GM12878 (cell line): ENCODE data around the gene CMTM4. TPM values are rescaled to one million over a fixed set of nuclear protein-coding genes. Genes with fewer than 3 reads are reported as not detected.
"Not testable (repeated sequence)": the region's sequence is repeated elsewhere in the genome, so short reads cannot be mapped to it uniquely, and the experiment has no call there.

Experiments used
- ATAC-seq: fragments of 200-7000 bp; cut with Tn5 transposase; 3 replicates; pipeline ENCODE4 v1.9.1; 2020; ENCODE audit warnings: mild to moderate bottlenecking, moderate library complexity
- BruUV-seq: library from RNA; stranded (reverse); fragments of 400-500 nt; replicated peaks from 2 replicates; lab custom pipeline; 2021; lab: Mats Ljungman, UMichigan
- CTCF ChIA-PET: fragments of 300-600 bp; sonication (Branson Sonifier 250); formaldehyde crosslinking; extraction: SDS; loops from one replicate; lab custom pipeline; 2021; ENCODE audit warnings: inconsistent platforms; lab: Yijun Ruan, JAX
- POLR2A ChIA-PET: fragments of 350-600 bp; formaldehyde crosslinking; extraction: SDS; loops from one replicate; lab custom pipeline; 2021; ENCODE audit warnings: inconsistent platforms; lab: Charles Lee
- RAD21 ChIA-PET: fragments of 300-600 bp; sonication (Branson Sonifier 250); formaldehyde crosslinking; loops from one replicate; lab custom pipeline; 2023; ENCODE audit warnings: antibody characterized with exemption; ENCODE audit not compliant: unreplicated experiment; lab: Charles Lee
- SMC1A ChIA-PET: fragments of 300-600 bp; sonication (Branson Sonifier 250); formaldehyde crosslinking; loops from one replicate; lab custom pipeline; 2023; ENCODE audit not compliant: unreplicated experiment, uncharacterized antibody; lab: Charles Lee
- DNase-seq: peaks from one replicate; pipeline ENCODE4 v3.0.0-alpha.2; 2011; ENCODE audit warnings: low read depth, low spot score
- FAIRE-seq: peaks from 3 replicates; lab custom pipeline; 2011; peaks lifted over from hg19 to GRCh38; lab: Jason Lieb, UNC
- H2AFZ ChIP-seq: 2 replicates; pipeline ENCODE4 v1.6.0; 2011; ENCODE audit warnings: low read depth, low read length, control low read depth; ENCODE audit not compliant: control insufficient read depth
- H3K27ac ChIP-seq: 2 replicates; pipeline ENCODE4 v1.5.1; 2011; ENCODE audit warnings: control low read depth; ENCODE audit not compliant: control insufficient read depth, insufficient read depth
- H3K27me3 ChIP-seq, 2 experiments: replicated peaks in 1 of 2; 2 replicates each; pipeline versions ENCODE4 v1.6.0 to v1.6.1; 2011; ENCODE audit warnings: low read length in 1 of 2; ENCODE audit not compliant: control insufficient read depth in 2 of 2, insufficient read depth in 2 of 2
- H3K36me3 ChIP-seq, 2 experiments: 2 replicates each; pipeline ENCODE4 v1.5.1; 2011; ENCODE audit warnings: low read length in 1 of 2; ENCODE audit not compliant: control insufficient read depth in 2 of 2, insufficient read depth in 2 of 2
- H3K4me1 ChIP-seq: 2 replicates; pipeline ENCODE4 v1.6.1; 2011; ENCODE audit warnings: mild to moderate bottlenecking, low read length, moderate library complexity, mixed read lengths; ENCODE audit not compliant: control insufficient read depth, insufficient read depth
- H3K4me2 ChIP-seq: 2 replicates; pipeline ENCODE4 v1.6.0; 2011; ENCODE audit warnings: control low read depth; ENCODE audit not compliant: control insufficient read depth, insufficient read depth
- H3K4me3 ChIP-seq: fragments of 200-600 bp; sonication (generic); 2 replicates; pipeline ENCODE4 v1.5.1; 2016
- H3K79me2 ChIP-seq: 2 replicates; pipeline ENCODE4 v1.6.0; 2011; ENCODE audit warnings: low read length; ENCODE audit not compliant: control insufficient read depth, insufficient read depth
- H3K9ac ChIP-seq: 2 replicates; pipeline ENCODE4 v1.8.0; 2011; ENCODE audit warnings: low read length, control low read depth, mixed read lengths; ENCODE audit not compliant: control insufficient read depth, insufficient read depth
- H3K9me3 ChIP-seq: replicated peaks from 3 replicates; pipeline ENCODE4 v1.5.1; 2011; ENCODE audit warnings: mild to moderate bottlenecking, low read length; ENCODE audit not compliant: control insufficient read depth, insufficient read depth
- H4K20me1 ChIP-seq: 2 replicates; pipeline ENCODE4 v1.6.0; 2011; ENCODE audit not compliant: control insufficient read depth, insufficient read depth
- CBX3 ChIP-seq: fragments of 200-600 bp; sonication (generic); IDR thresholded peaks from 2 replicates; pipeline ENCODE4 v1.6.1; 2016; ENCODE audit warnings: low read depth, borderline replicate concordance
- HDAC6 ChIP-seq: fragments of 200-600 bp; sonication (generic); IDR thresholded peaks from one replicate; pipeline ENCODE4 v1.8.0; 2017; ENCODE audit warnings: antibody characterized with exemption; ENCODE audit not compliant: unreplicated experiment
- PAX5 ChIP-seq: IDR thresholded peaks from 2 replicates; pipeline ENCODE4 v1.6.1; 2011; ENCODE audit warnings: low read depth, low read length, borderline replicate concordance
- WGBS: methylation state at CpG from one replicate; pipeline ENCODE4 v1.1.6; 2016; ENCODE audit warnings: low lambda C conversion rate; ENCODE audit not compliant: insufficient replicate concordance, insufficient coverage; ENCODE audit errors: missing lambda C conversion rate; 5-methylcytosine and 5-hydroxymethylcytosine counted together
- in situ Hi-C: fragments of 300-500 bp; cut with MboI; formaldehyde crosslinking; loops from 9 replicates; pipeline ENCODE4 v1.14.3; 2018; ENCODE audit warnings: mixed read lengths
- intact Hi-C: fragments of 100-400 bp; cut with micrococcal nuclease; formaldehyde crosslinking; loops from one replicate; pipeline ENCODE4 v1.14.2; 2022; ENCODE audit not compliant: unreplicated experiment
- polyA plus RNA-seq, 11 experiments: library from polyadenylated mRNA; depleted of rRNA in 4 of 11; unstranded in 6 of 11; stranded (reverse) in 5 of 11; fragments of >200 nt; fragmentation: Nextera tagmentation in 4 of 11; fragmentation: Illumina TruSeq in 1 of 11; extraction: Ambion mirVana in 4 of 11; extraction: Trizol in 1 of 11; gene quantifications; 1 replicate in 1 of 11; 2 replicates in 10 of 11; pipeline versions ENCODE4 v1.2.1 to v1.2.3, GENCODE V29; 2011 to 2016; ENCODE audit warnings: inconsistent platforms in 2 of 11, missing spikeins in 2 of 11, low read depth in 1 of 11
- total RNA-seq, 4 experiments: library from RNA; depleted of rRNA in 3 of 4; stranded (reverse); fragments of >200 nt in 3 of 4; fragmentation: Illumina TruSeq in 1 of 4; extraction: Trizol in 1 of 4; gene quantifications; 2 replicates each; pipeline versions ENCODE4 v1.2.1 to v1.2.3, GENCODE V29; 2013 to 2021
- TF ChIP-seq, protein P1 (sequence below): fragments of 450-650 bp; IDR thresholded peaks from 2 replicates; pipeline ENCODE4 v1.6.1; 2016; ENCODE audit warnings: mild to moderate bottlenecking
- TF ChIP-seq, protein P2 (sequence below): fragments of 450-650 bp; IDR thresholded peaks from 2 replicates; pipeline ENCODE4 v1.6.1; 2017; ENCODE audit warnings: mild to moderate bottlenecking, low read depth, inconsistent platforms; ENCODE audit not compliant: poor library complexity, severe bottlenecking
- TF ChIP-seq, protein P3 (sequence below): IDR thresholded peaks from 2 replicates; pipeline ENCODE4 v1.6.1; 2012; ENCODE audit warnings: low read depth, low read length, improper control_type of control experiment

CMTM4 gene
- total and polyA plus RNA-seq, 10 of the 15 experiments (the other 5 are each of a cell fraction or from before 2014, with no cell fraction given), result 0.02 to 0.43 (median 0.15) TPM; not detected in 2

DNA sequence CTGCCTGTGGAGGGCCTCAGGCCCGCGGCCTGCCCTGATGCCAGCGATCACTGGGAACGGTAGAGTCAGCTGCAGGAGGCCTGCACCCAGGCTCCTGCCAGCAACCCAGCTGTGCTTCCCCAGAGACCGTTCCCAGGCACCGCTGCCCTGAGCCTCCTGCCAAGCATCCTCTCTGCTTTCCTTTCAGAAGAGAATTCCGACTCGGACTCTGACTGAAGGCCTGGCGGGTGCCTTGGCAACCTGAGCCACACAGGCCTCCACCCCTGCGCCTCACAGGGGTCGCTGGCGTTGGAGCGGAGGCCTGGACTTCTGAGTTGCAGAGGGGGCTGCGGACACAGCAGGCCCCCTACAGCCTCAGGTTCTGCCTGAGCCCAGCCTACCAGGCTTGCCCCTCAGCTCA is 84.1 kb downstream of the CMTM4 start:
- no peaks in the 10 kb centered on the region for H3K4me1 ChIP-seq
- no peak overlapping the region for H3K4me3 ChIP-seq
- H3K36me3 ChIP-seq, result peaks cover 0 to 21% of the 10 kb centered on the region in 2 experiments; a peak in 2 of 4 replicates
- no TSS peak for BruUV-seq
- H3K27ac ChIP-seq, result no peak overlapping the region
- SMC1A ChIA-PET, result no interaction called here
- intact Hi-C loops (no loop called here), in situ Hi-C loops (loop anchor here (5.0 kb wide), 1 partner anchor 250 kb away; no protein-coding TSS in a partner anchor)
- FAIRE-seq, result no peak
- no peak overlapping the region for H2AFZ ChIP-seq
- H3K27me3 ChIP-seq, result no peaks in the 10 kb centered on the region
- POLR2A ChIA-PET, result no interaction called here
- TF ChIP-seq, protein P1, sequence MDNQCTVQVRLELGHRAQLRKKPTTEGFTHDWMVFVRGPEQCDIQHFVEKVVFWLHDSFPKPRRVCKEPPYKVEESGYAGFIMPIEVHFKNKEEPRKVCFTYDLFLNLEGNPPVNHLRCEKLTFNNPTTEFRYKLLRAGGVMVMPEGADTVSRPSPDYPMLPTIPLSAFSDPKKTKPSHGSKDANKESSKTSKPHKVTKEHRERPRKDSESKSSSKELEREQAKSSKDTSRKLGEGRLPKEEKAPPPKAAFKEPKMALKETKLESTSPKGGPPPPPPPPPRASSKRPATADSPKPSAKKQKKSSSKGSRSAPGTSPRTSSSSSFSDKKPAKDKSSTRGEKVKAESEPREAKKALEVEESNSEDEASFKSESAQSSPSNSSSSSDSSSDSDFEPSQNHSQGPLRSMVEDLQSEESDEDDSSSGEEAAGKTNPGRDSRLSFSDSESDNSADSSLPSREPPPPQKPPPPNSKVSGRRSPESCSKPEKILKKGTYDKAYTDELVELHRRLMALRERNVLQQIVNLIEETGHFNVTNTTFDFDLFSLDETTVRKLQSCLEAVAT, result no peak
- no peak for TF ChIP-seq HDAC6
- TF ChIP-seq PAX5, result no peak
- TF ChIP-seq, protein P2, sequence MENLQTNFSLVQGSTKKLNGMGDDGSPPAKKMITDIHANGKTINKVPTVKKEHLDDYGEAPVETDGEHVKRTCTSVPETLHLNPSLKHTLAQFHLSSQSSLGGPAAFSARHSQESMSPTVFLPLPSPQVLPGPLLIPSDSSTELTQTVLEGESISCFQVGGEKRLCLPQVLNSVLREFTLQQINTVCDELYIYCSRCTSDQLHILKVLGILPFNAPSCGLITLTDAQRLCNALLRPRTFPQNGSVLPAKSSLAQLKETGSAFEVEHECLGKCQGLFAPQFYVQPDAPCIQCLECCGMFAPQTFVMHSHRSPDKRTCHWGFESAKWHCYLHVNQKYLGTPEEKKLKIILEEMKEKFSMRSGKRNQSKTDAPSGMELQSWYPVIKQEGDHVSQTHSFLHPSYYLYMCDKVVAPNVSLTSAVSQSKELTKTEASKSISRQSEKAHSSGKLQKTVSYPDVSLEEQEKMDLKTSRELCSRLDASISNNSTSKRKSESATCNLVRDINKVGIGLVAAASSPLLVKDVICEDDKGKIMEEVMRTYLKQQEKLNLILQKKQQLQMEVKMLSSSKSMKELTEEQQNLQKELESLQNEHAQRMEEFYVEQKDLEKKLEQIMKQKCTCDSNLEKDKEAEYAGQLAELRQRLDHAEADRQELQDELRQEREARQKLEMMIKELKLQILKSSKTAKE, result no peak
- TF ChIP-seq, protein P3, sequence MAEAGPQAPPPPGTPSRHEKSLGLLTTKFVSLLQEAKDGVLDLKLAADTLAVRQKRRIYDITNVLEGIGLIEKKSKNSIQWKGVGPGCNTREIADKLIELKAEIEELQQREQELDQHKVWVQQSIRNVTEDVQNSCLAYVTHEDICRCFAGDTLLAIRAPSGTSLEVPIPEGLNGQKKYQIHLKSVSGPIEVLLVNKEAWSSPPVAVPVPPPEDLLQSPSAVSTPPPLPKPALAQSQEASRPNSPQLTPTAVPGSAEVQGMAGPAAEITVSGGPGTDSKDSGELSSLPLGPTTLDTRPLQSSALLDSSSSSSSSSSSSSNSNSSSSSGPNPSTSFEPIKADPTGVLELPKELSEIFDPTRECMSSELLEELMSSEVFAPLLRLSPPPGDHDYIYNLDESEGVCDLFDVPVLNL, result no peak
- no peak for TF ChIP-seq CBX3
- CTCF ChIA-PET, result interaction anchor here (1.5 kb wide), 1 partner anchor 39 kb away, joined by 3 read pairs; no protein-coding TSS in a partner anchor
- RAD21 ChIA-PET, result interaction anchor here (0.5 kb wide), 1 partner anchor 222 kb away, joined by 3 read pairs; no protein-coding TSS in a partner anchor
- no peak overlapping the region for H3K4me2 ChIP-seq
- 76% methylated on average over 14 of the region's 14 CpGs for whole genome bisulfite sequencing
- H3K9ac ChIP-seq, result no peak overlapping the region
- DNase-seq, result no peak
- no peak for ATAC-seq
- H4K20me1 ChIP-seq, result no peaks in the 10 kb centered on the region
- H3K79me2 ChIP-seq, result no peaks in the 10 kb centered on the region
- H3K9me3 ChIP-seq, result no peaks in the 10 kb centered on the region

DNA sequence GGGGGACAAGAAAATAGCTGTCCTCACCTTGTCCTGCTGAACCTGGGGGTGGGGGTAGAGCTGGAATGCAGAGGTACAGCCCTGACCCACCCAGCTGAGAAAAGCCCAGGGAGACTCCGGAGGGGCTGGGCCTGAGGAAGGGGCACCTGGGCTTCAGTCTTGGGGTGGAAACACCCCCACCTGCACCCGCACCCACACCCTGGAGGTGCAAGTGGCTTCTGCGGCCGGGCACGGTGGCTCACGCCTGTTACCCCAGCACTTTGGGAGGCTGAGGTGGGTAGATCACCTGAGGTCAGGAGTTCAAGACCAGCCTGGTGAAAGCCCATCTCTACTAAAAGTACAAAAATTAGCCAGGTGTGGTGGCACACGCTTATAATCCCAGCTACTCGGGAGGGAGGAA is 84.6 kb downstream of the CMTM4 start:
- H3K27ac ChIP-seq, FAIRE-seq, intact Hi-C loops, H3K79me2 ChIP-seq, SMC1A ChIA-PET, ATAC-seq, H3K4me3 ChIP-seq, H3K27me3 ChIP-seq, H3K9ac ChIP-seq, H4K20me1 ChIP-seq, RAD21 ChIA-PET, DNase-seq, H3K9me3 ChIP-seq, H3K4me1 ChIP-seq, POLR2A ChIA-PET, H3K4me2 ChIP-seq, H2AFZ ChIP-seq, BruUV-seq: not testable (repeated sequence)
- CTCF ChIA-PET, result interaction anchor here (1.5 kb wide), 1 partner anchor 39 kb away, joined by 3 read pairs; no protein-coding TSS in a partner anchor
- WGBS, result 77% methylated on average over 8 of the region's 8 CpGs
- in situ Hi-C loops, result loop anchor here (5.0 kb wide), 1 partner anchor 250 kb away; no protein-coding TSS in a partner anchor
- H3K36me3 ChIP-seq, result peaks cover 0 to 21% of the 10 kb centered on the region in 2 experiments; a peak in 2 of 4 replicates
